Activated naive CD4-positive, alpha-beta T cell treated with anti-CD3 and anti-CD28 coated beads, Interleukin-2, amount 50 U/mL, for 24 hours (primary cell): Measurements from ENCODE around the gene VAPB.

Source experiments
- H3K27ac Mint-ChIP-seq: one replicate; pipeline ENCODE4 v1.8.0; 2021; ENCODE audit warnings: mild to moderate bottlenecking, mixed read lengths
- H3K27me3 Mint-ChIP-seq: one replicate; pipeline ENCODE4 v1.8.0; 2021; ENCODE audit warnings: mixed read lengths
- H3K36me3 Mint-ChIP-seq: one replicate; pipeline ENCODE4 v1.8.0; 2021; ENCODE audit warnings: mixed read lengths
- H3K4me1 Mint-ChIP-seq: one replicate; pipeline ENCODE4 v1.8.0; 2021; ENCODE audit warnings: mixed read lengths
- H3K4me3 Mint-ChIP-seq: one replicate; pipeline ENCODE4 v1.8.0; 2021; ENCODE audit warnings: mild to moderate bottlenecking, mixed read lengths
- H3K9me3 Mint-ChIP-seq: one replicate; pipeline ENCODE4 v1.8.0; 2021; ENCODE audit warnings: mixed read lengths

The VAPB gene

GRCh38 chr20:58393299-58393698 is 4.3 kb downstream of the VAPB start:
- no peaks in the 10 kb centered on the region for H3K27me3 Mint-ChIP-seq
- H3K36me3 Mint-ChIP-seq: peaks cover 25% of the 10 kb centered on the region
- H3K4me3 Mint-ChIP-seq: peak overlapping the region; percentile 47
- H3K27ac Mint-ChIP-seq: no peak overlapping the region
- no peaks in the 10 kb centered on the region for H3K9me3 Mint-ChIP-seq
- peaks cover 82% of the 10 kb centered on the region for H3K4me1 Mint-ChIP-seq

GRCh38 chr20:58394801-58395200 is 5.8 kb downstream of the VAPB start:
- Mint-ChIP-seq H3K36me3 (peaks cover 25% of the 10 kb centered on the region), H3K27me3 (no peaks in the 10 kb centered on the region), H3K4me1 (peaks cover 87% of the 10 kb centered on the region), H3K9me3 (no peaks in the 10 kb centered on the region), H3K4me3 (no peak overlapping the region), H3K27ac (no peak overlapping the region)

- no peaks in the 10 kb centered on the region for H3K9me3 Mint-ChIP-seq
- peaks cover 81% of the 10 kb centered on the region for H3K4me1 Mint-ChIP-seq
- no peaks in the 10 kb centered on the region for H3K27me3 Mint-ChIP-seq
- peak overlapping the region; percentile 19 for H3K4me3 Mint-ChIP-seq
- peaks cover 20% of the 10 kb centered on the region for H3K36me3 Mint-ChIP-seq
- no peak overlapping the region for H3K27ac Mint-ChIP-seq
Measured at GRCh38 chr20:58395604-58396003, 6.6 kb downstream of the VAPB start.

- Mint-ChIP-seq H3K9me3 (no peaks in the 10 kb centered on the region), H3K4me3 (no peak overlapping the region), H3K27me3 (no peaks in the 10 kb centered on the region), H3K36me3 (peaks cover 11% of the 10 kb centered on the region), H3K4me1 (peaks cover 64% of the 10 kb centered on the region), H3K27ac (no peak overlapping the region)
Measured at GRCh38 chr20:58397429-58397828, 8.4 kb downstream of the VAPB start.

- H3K36me3 Mint-ChIP-seq: peaks cover 8% of the 10 kb centered on the region
- H3K27me3 Mint-ChIP-seq: no peaks in the 10 kb centered on the region
- H3K9me3 Mint-ChIP-seq: no peaks in the 10 kb centered on the region
- H3K4me3 Mint-ChIP-seq: no peak overlapping the region
- H3K27ac Mint-ChIP-seq: no peak overlapping the region
- peaks cover 56% of the 10 kb centered on the region for H3K4me1 Mint-ChIP-seq
Measured at GRCh38 chr20:58398254-58398653, 9.2 kb downstream of the VAPB start.

GRCh38 chr20:58399926-58400325 is 10.9 kb downstream of the VAPB start:
- Mint-ChIP-seq H3K27me3 (no peaks in the 10 kb centered on the region), H3K4me1 (peaks cover 40% of the 10 kb centered on the region), H3K9me3 (no peaks in the 10 kb centered on the region), H3K4me3 (no peak overlapping the region), H3K27ac (peak overlapping the region; percentile 80), H3K36me3 (peaks cover 2% of the 10 kb centered on the region)

- H3K27ac Mint-ChIP-seq: no peak overlapping the region
- peaks cover 2% of the 10 kb centered on the region for H3K36me3 Mint-ChIP-seq
- H3K4me3 Mint-ChIP-seq: no peak overlapping the region
- H3K4me1 Mint-ChIP-seq: peaks cover 28% of the 10 kb centered on the region
- no peaks in the 10 kb centered on the region for H3K27me3 Mint-ChIP-seq
- H3K9me3 Mint-ChIP-seq: no peaks in the 10 kb centered on the region
Measured at GRCh38 chr20:58401162-58401561, 12.1 kb downstream of the VAPB start.

GRCh38 chr20:58402305-58402704 is 13.3 kb downstream of the VAPB start:
- Mint-ChIP-seq H3K4me3 (no peak overlapping the region), H3K27ac (no peak overlapping the region), H3K9me3 (no peaks in the 10 kb centered on the region), H3K4me1 (peaks cover 26% of the 10 kb centered on the region), H3K36me3 (no peaks in the 10 kb centered on the region), H3K27me3 (no peaks in the 10 kb centered on the region)

GRCh38 chr20:58402827-58403226 is 13.8 kb downstream of the VAPB start:
- no peaks in the 10 kb centered on the region for H3K9me3 Mint-ChIP-seq
- no peaks in the 10 kb centered on the region for H3K36me3 Mint-ChIP-seq
- peaks cover 27% of the 10 kb centered on the region for H3K4me1 Mint-ChIP-seq
- no peak overlapping the region for H3K4me3 Mint-ChIP-seq
- no peak overlapping the region for H3K27ac Mint-ChIP-seq
- no peaks in the 10 kb centered on the region for H3K27me3 Mint-ChIP-seq

- Mint-ChIP-seq H3K4me1 (peaks cover 27% of the 10 kb centered on the region), H3K27ac (no peak overlapping the region), H3K27me3 (no peaks in the 10 kb centered on the region), H3K4me3 (no peak overlapping the region), H3K9me3 (no peaks in the 10 kb centered on the region), H3K36me3 (no peaks in the 10 kb centered on the region)
Measured at GRCh38 chr20:58403272-58403671, 14.2 kb downstream of the VAPB start.

GRCh38 chr20:58405504-58406291 is 16.7 kb downstream of the VAPB start:
- no peaks in the 10 kb centered on the region for H3K36me3 Mint-ChIP-seq
- H3K27ac Mint-ChIP-seq: no peak overlapping the region
- no peak overlapping the region for H3K4me3 Mint-ChIP-seq
- H3K9me3 Mint-ChIP-seq: no peaks in the 10 kb centered on the region
- H3K27me3 Mint-ChIP-seq: no peaks in the 10 kb centered on the region
- H3K4me1 Mint-ChIP-seq: peaks cover 41% of the 10 kb centered on the region

- peaks cover 43% of the 10 kb centered on the region for H3K4me1 Mint-ChIP-seq
- no peaks in the 10 kb centered on the region for H3K27me3 Mint-ChIP-seq
- H3K4me3 Mint-ChIP-seq: no peak overlapping the region
- H3K27ac Mint-ChIP-seq: peak overlapping the region; percentile 68
- H3K9me3 Mint-ChIP-seq: no peaks in the 10 kb centered on the region
- no peaks in the 10 kb centered on the region for H3K36me3 Mint-ChIP-seq
Measured at GRCh38 chr20:58406422-58407001, 17.5 kb downstream of the VAPB start.

- H3K27me3 Mint-ChIP-seq: no peaks in the 10 kb centered on the region
- H3K36me3 Mint-ChIP-seq: no peaks in the 10 kb centered on the region
- peak overlapping the region; percentile 77 for H3K4me3 Mint-ChIP-seq
- H3K4me1 Mint-ChIP-seq: peaks cover 49% of the 10 kb centered on the region
- H3K9me3 Mint-ChIP-seq: no peaks in the 10 kb centered on the region
- H3K27ac Mint-ChIP-seq: peak overlapping the region; percentile 92
Measured at GRCh38 chr20:58407201-58407873, 18.3 kb downstream of the VAPB start.

GRCh38 chr20:58407966-58408557 is 19.0 kb downstream of the VAPB start:
- no peaks in the 10 kb centered on the region for H3K27me3 Mint-ChIP-seq
- no peaks in the 10 kb centered on the region for H3K9me3 Mint-ChIP-seq
- peak overlapping the region; percentile 92 for H3K27ac Mint-ChIP-seq
- H3K36me3 Mint-ChIP-seq: no peaks in the 10 kb centered on the region
- H3K4me1 Mint-ChIP-seq: peaks cover 49% of the 10 kb centered on the region
- H3K4me3 Mint-ChIP-seq: peak overlapping the region; percentile 77

GRCh38 chr20:58408603-58409246 is 19.7 kb downstream of the VAPB start:
- peak overlapping the region; percentile 92 for H3K27ac Mint-ChIP-seq
- peaks cover 49% of the 10 kb centered on the region for H3K4me1 Mint-ChIP-seq

More at GRCh38 chr20:58408603-58409246, 19.7 kb downstream of the VAPB start:
- H3K27me3 Mint-ChIP-seq: no peaks in the 10 kb centered on the region
- peak overlapping the region; percentile 77 for H3K4me3 Mint-ChIP-seq
- no peaks in the 10 kb centered on the region for H3K36me3 Mint-ChIP-seq
- no peaks in the 10 kb centered on the region for H3K9me3 Mint-ChIP-seq
